K562 (cell line): Measurements from ENCODE around the gene OSBPL7. TPM values are rescaled to one million over a fixed set of nuclear protein-coding genes. Genes with fewer than 3 reads are reported as not detected.

ENCODE experiments used
- CHD1 ChIP-seq: fragments of 200-600 bp; sonication (generic); IDR thresholded peaks from one replicate; pipeline ENCODE4 v1.6.1; 2012; ENCODE audit warnings: mild to moderate bottlenecking, moderate library complexity, low read length, inconsistent platforms
- EZH2 ChIP-seq: IDR thresholded peaks from 2 replicates; pipeline ENCODE4 v1.6.1; 2012; ENCODE audit warnings: low read depth, mild to moderate bottlenecking, inconsistent platforms, low read length, borderline replicate concordance
- HDGF ChIP-seq: fragments of 450-650 bp; IDR thresholded peaks from 2 replicates; pipeline ENCODE4 v1.6.1; 2016
- IRF1 ChIP-seq: sonication (generic); formaldehyde crosslinking; IDR thresholded peaks from 2 replicates; pipeline ENCODE4 v1.8.0; 2022; ENCODE audit warnings: missing genetic modification reagents, mild to moderate bottlenecking, borderline replicate concordance
- KDM1A ChIP-seq, 2 experiments: fragments of 450-650 bp; IDR thresholded peaks; 2 replicates each; pipeline ENCODE4 v1.6.1; 2016; ENCODE audit warnings: mild to moderate bottlenecking in 2 of 2
- KHSRP ChIP-seq: fragments of 450-650 bp; IDR thresholded peaks from 2 replicates; pipeline ENCODE4 v1.6.1; 2017
- RUNX1 ChIP-seq: sonication (generic); IDR thresholded peaks from 2 replicates; pipeline ENCODE4 v1.6.1; 2016; ENCODE audit warnings: antibody characterized with exemption, low read depth
- SMARCC2 ChIP-seq: fragments of 450-650 bp; IDR thresholded peaks from 2 replicates; pipeline ENCODE4 v1.6.1; 2017; ENCODE audit warnings: antibody characterized with exemption, moderate library complexity, mild to moderate bottlenecking, low read depth
- SREBF2 ChIP-seq: sonication (generic); formaldehyde crosslinking; IDR thresholded peaks from 2 replicates; pipeline ENCODE4 v1.4.0; 2020; ENCODE audit warnings: mild to moderate bottlenecking, missing genetic modification reagents
- ZBTB40 ChIP-seq, 2 experiments: fragments of 450-650 bp in 1 of 2; sonication (generic) in 1 of 2; formaldehyde crosslinking in 1 of 2; IDR thresholded peaks; 2 replicates each; pipeline versions ENCODE4 v1.7.1 to v1.9.0; 2016 to 2022; ENCODE audit warnings: inconsistent platforms in 1 of 2, mild to moderate bottlenecking in 1 of 2, missing genetic modification reagents in 1 of 2
- ZNF449 ChIP-seq: fragments of 250-450 bp; sonication (Bioruptor Pico); IDR thresholded peaks from 2 replicates; pipeline ENCODE4 v1.8.0; 2022; ENCODE audit warnings: moderate library complexity, mild to moderate bottlenecking, inconsistent platforms
- ZNF518B ChIP-seq: fragments of 250-450 bp; sonication (Bioruptor Pico); IDR thresholded peaks from 2 replicates; pipeline ENCODE4 v1.5.0; 2021; ENCODE audit warnings: mild to moderate bottlenecking, moderate library complexity
- polyA plus RNA-seq, 8 experiments: library from polyadenylated mRNA; depleted of rRNA in 4 of 8; stranded (reverse) in 5 of 8; unstranded in 3 of 8; fragments of >200 nt; fragmentation: Nextera tagmentation in 2 of 8; fragmentation: Illumina TruSeq in 1 of 8; extraction: Ambion mirVana in 2 of 8; extraction: Trizol in 1 of 8; gene quantifications; 2 replicates each; pipeline versions ENCODE4 v1.2.1 to v1.2.3, GENCODE V29; 2011 to 2014; ENCODE audit warnings: inconsistent platforms in 1 of 8, missing spikeins in 1 of 8
- total RNA-seq, 7 experiments: library from RNA; depleted of rRNA in 6 of 7; stranded (reverse); fragments of >200 nt in 6 of 7; fragmentation: Illumina TruSeq in 2 of 7; extraction: Trizol in 2 of 7; gene quantifications; 2 replicates each; pipeline versions ENCODE4 v1.2.1 to v1.2.3, GENCODE V29; 2011 to 2021; ENCODE audit warnings: low replicate concordance in 1 of 7

Gene OSBPL7
- total and polyA plus RNA-seq, 9 of the 15 experiments (the other 6 are each of a cell fraction or from before 2014, with no cell fraction given) = 0.32 to 11.9 (median 5.8) TPM

GRCh38 chr17:47840742-47841487 lies 19.3 kb upstream of the OSBPL7 start, which contains the start of gene SCRN2 (continued):
- TF ChIP-seq SREBF2 (CRISPR knock-in tag) (no peak), ZNF449 (CRISPR knock-in tag) (no peak), SMARCC2 (no peak), KHSRP (no peak), HDGF (peak; percentile 65; the same call in 1 of the 2 replicates), ZBTB40 (IDR thresholded peaks at IDR 0.05) (peak; percentile 71), ZBTB40 (CRISPR knock-in tag; IDR thresholded peaks at IDR 0.05) (no peak), IRF1 (CRISPR knock-in tag) (0 out of 2 replicates have a peak, but pooled peaks have one; percentile 83), EZH2 (no peak), RUNX1 (0 out of 2 replicates have a peak, but pooled peaks have one; percentile 25), CHD1 (no peak), KDM1A (IDR thresholded peaks at IDR 0.05) (no peak), ZNF518B (CRISPR knock-in tag) (no peak)
